Neural progenitor cell (in vitro differentiated cells): ENCODE measurements around the gene NHEJ1.

Source experiments
- CTCF ChIP-seq: fragments of 200-600 bp; sonication (generic); IDR thresholded peaks from 2 replicates; pipeline ENCODE4 v1.5.1; 2017; ENCODE audit warnings: antibody characterized with exemption, mild to moderate bottlenecking
- EZH2phosphoT487 ChIP-seq: fragments of 200-600 bp; sonication (generic); IDR thresholded peaks from 2 replicates; pipeline ENCODE4 v1.6.1; 2017; ENCODE audit warnings: antibody characterized with exemption

GRCh38 chr2:219027511-219028055 is 133.0 kb downstream of the NHEJ1 start:
- TF ChIP-seq EZH2phosphoT487 (no peak), CTCF (no peak)
